Embryonic facial prominence (tissue), 1 donor: ENCODE measurements around the gene PNMA6E.
"Not testable (repeated sequence)": the region's sequence is repeated elsewhere in the genome, so short reads cannot be mapped to it uniquely, and the experiment has no call there.

Experiments
- DNase-seq: peaks from one replicate; pipeline ENCODE4 v3.0.0-alpha.2; 2016; ENCODE audit errors: extremely low spot score

PNMA6E gene

GRCh38 chrX:153386097-153386496 lies 15.1 kb downstream of the PNMA6E start:
- no peak for DNase-seq

GRCh38 chrX:153384973-153385372 lies 16.2 kb downstream of the PNMA6E start:
- not testable (repeated sequence) for DNase-seq

GRCh38 chrX:153384390-153384789 lies 16.8 kb downstream of the PNMA6E start:
- no peak for DNase-seq

GRCh38 chrX:153382563-153383482 lies 18.3 kb downstream of the PNMA6E start:
- no peak for DNase-seq

- DNase-seq = peak; percentile 72
Measured at GRCh38 chrX:153381684-153382532, 19.2 kb downstream of the PNMA6E start.

DNA sequence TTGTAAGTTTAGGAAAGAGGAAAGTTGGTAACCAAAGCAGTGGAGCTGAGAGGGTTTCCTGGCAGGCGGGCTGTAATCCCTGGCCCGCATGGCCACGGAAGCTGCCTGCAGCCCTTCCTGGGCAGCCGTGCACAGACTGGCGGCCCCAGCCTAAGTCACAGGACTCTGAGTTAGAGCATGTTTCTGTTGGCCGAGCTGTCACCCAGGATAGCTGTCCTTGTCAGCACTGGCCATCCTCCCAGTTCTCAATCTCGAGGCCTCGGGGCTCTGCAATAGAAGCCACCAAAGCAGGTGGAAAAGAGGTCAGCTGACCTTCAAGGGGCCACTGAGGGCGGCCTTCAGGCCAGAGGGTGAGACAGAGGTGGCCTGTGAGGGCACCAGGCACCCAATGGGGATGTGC lies 20.5 kb downstream of the PNMA6E start:
- DNase-seq = no peak

DNA sequence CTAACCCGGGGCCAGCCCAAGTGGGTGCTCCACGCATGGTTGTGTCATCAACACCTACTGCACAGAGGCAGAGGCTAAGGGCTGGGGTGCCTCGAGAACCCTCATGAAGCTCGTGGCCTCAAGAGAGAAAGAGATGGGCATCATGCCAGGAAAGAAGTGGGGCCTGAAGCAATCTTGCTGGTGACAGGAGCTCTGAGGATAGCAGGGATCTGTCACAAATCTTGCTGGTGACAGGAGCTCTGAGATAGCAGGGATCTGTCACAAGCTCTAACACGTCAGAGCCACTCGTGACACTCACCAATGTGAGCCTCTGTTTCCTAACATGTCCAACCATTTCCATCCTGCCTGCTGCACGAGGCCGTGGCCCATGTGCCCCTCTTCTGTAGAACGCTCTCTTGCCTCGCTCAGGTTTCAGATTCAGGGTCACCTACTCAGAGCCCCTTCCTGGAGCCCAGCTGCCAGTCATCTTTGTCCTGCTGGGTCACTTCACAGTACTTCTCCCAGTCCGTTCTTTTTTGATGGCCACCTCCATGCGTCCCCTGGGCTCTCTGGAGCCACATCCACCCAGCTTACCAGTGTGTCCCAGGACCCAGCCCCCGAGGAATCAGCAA lies 21.1 kb downstream of the PNMA6E start:
- no peak for DNase-seq

- no peak for DNase-seq
Measured at GRCh38 chrX:153379508-153379907, 21.6 kb downstream of the PNMA6E start.

DNA sequence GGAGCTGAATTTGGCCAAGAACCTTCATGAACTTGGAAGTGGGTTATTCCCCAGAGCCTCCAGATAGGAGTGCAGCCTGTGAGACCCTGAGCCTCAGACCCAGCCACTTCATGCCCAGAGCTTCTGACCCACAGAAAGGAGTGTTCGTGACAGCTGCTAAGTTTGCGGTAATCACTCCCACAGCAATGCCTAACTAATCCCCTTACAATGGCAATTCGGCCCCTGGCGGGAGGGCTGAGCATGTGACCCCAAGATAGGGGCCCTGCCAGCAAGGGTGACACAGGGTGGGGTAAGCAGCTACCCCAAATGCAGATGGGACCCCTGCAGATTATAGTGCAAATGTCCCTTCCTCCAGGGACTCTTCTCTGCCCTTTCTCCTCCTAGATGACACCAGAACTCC lies 22.5 kb downstream of the PNMA6E start:
- DNase-seq = no peak

DNA sequence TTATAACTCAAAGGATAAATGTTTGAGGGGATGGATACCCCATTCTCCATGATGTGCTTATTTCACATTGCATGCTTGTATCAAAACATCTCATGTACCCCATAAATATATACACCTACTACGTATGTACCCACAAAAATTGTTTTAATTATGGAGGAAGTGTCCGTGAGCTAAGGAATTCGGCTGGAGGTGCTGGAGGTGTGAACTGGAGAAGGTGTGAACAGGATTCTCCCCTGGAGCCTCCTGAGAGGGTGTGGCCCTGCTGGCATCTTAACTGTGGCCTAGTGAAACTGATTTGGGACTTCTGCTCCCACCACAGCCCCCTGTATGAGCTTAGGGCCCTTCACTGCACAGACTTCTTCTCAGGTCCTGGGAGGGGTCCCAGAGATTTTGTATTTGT lies 23.4 kb downstream of the PNMA6E start:
- DNase-seq = no peak

DNA sequence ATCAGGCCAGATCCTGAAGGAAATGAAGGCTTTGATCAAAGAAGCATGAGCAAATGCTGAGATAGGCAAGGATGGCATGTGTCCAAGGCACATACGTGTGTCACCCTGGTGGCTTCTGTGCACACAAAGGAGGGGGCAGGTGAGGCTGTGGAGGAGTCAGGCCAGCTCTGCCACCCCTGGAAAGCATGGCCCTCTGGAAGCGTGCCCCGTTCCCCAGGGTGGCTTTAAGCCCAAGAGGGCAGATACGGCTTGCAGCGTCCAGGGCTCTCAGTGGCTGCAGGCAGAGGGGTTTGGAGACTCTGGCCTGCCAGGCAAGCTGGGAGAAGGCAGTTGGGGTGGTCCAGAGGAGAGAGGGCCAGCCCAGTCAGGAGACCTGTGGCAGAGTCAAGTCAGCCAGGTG lies 25.6 kb downstream of the PNMA6E start:
- DNase-seq = no peak

- no peak for DNase-seq
Measured at GRCh38 chrX:153374426-153374825, 26.7 kb downstream of the PNMA6E start.

- no peak for DNase-seq
Measured at GRCh38 chrX:153372949-153373348, 28.2 kb downstream of the PNMA6E start.

DNA sequence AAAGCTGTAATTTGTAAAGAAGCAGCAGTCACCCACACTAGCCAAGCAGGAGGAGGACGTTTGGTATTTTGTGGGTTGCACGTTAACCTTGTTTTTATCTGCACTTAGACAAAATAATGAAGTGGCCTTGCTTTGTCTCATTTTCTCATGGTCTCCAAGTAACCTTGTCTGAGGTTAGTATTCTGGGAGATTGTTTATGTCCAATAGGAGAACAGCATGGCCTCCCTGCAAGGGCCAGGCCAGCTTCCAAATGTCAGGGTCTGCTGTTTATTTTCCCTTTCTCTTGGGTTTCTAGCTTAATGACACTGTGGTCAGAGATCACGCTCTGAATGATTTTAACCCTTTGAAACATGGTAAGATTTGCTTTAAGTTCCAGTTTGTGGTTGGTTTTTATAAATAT lies 29.9 kb downstream of the PNMA6E start:
- no peak for DNase-seq

- no peak for DNase-seq
Measured at GRCh38 chrX:153370293-153371055, 30.7 kb downstream of the PNMA6E start.

DNA sequence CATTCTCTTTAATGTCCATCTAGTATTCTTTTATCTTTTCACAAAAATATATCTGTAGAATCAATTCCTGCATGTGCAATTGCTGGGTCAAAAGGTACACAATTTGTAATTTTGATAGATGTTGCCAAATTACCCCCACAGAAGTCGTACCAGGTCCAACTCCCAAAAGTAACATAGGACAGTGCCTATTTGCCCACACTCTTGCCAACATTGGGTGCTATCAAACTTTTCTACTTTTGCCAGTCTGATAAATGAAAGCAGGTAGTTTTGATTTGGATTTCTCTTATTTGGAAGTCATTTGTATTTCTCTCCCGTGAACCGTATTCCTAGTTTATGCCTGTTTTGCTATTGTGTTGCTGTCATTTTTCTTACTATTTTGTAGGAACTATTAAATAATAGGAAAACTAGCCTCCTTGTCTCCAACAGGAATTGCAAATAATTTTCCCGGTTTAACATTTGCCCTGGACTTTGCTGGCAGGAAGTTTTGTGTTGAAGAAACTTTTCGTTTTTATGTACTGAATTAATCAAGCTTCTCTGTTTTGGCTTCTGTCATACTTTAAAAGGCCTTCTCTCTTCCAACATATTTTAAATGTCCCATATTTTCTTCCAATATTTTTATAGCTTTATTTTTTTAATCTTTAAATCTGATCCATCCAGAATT lies 34.1 kb downstream of the PNMA6E start:
- no peak for DNase-seq

DNA sequence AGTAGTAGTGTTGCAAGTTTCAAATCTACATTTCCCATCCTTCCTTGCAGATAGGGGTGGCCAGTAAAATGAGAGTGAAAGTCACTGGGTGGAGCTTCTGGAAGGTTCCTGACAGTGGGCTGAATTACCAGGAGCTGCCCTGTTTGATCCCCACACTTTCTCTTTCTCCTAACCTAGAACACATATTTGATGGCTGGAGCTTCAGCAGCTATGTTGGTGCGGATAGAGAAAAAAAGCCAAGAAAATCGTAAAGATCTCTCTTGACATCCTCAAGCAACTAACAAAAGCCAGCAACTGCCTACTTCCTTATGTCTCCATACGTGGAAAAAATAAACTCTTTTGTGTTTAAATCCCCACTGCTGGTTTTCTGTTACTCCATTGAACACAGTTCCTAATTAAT lies 35.0 kb downstream of the PNMA6E start:
- no peak for DNase-seq

DNA sequence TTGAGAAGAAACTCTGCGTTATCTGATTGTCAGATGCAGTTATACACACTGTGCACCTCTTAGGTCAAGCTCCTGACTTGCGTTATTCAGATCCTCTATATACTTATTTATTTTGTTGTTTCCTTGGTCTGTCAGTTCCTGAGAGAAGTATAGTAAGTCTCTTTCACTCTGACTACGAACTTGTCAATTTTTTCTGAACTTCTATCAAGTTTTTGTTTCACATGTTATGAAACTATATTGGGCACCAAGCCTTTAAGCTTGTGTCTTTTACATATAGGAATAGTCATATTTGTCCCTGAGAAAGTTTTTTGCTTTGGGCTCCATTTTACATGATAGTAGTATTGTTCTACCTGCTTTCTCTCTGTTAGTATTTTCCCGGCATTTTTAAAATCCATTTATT lies 35.5 kb downstream of the PNMA6E start:
- no peak for DNase-seq

GRCh38 chrX:153361781-153362397 lies 39.3 kb downstream of the PNMA6E start:
- DNase-seq = no peak

GRCh38 chrX:153357877-153358276 lies 43.3 kb downstream of the PNMA6E start:
- DNase-seq = no peak

DNA sequence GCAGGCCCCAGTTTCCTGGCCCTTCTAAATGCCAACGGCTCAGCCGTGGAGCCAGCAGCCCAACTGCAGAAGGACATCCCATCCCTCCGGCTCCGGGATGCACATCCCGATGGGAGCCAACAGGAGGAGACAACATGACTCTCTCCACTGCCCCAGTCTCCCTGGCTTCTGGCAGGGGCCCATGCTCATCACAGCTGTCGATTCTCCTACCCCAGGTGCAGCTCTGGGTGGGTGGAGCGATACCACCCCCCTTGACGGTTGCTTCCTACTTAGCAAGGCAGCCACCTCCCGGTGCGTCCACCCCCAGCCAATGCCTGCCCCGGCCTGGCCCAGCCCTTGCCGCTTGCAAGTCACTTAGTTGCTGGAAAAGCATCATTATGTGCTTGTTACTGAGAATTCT lies 47.7 kb downstream of the PNMA6E start:
- DNase-seq = no peak
